GDM1 (cell line): Measurements from ENCODE around the gene HERC4.
"Not testable (repeated sequence)": the region's sequence is repeated elsewhere in the genome, so short reads cannot be mapped to it uniquely, and the experiment has no call there.

Source experiments
- DNase-seq: peaks from one replicate; lab custom pipeline; 2025; lab: John Stamatoyannopoulos, UW

The HERC4 gene

DNA sequence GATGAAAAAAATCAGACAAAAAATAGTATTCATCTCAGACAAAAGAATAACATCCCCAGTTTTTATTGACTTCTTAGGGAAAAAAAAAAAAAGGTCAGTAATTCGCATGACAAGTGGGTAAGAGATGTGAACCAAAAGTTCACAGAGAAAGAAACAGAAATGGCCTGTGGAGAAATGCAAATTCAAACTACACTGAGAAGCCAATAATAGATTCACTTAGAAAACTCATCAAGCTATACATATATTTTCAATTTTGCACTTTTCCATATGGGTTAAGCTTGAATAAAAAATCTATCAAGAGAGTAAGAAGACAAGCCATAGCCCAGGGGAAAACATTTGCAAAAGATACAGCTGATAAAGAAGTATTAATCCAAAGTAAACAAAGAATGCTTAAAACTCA lies 28.0 kb downstream of the HERC4 start:
- no peak for DNase-seq

DNA sequence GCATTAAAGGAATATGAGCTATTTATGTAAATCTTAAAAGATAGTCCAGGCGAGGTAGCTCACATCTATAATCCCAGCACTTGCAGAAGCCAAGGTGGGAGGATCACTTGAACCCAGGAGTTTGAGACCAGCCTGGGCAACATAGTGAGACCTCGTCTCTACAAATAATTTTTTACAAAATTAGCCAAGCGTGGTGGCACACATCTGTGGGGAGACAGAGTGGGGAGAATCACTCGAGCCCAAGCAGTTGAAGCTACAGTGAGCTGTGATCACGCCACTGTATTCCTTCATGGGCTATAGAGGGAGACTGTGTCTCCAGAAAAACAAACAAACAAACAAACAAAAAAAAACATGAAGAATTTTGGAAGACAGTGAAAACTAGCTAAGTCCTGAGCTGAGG lies 28.4 kb downstream of the HERC4 start:
- no peak for DNase-seq

DNA sequence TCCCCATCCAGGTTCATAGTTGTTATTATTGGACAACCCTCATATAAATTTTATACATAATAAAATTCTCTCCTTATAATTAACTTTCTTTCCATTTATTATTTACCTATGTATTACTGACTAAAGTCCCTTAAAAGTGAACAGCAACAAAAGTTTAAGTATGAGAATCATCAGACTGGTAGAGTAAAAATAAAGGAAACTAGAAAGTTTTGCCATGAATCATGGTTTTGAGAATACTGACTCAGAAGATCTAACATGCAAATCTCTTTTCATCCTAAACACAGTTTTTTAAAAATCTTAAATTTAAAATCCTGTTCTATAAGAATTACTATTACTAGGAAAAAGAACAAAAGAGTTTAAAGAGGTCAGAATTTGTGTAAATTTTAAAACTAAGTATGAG lies 32.1 kb downstream of the HERC4 start:
- no peak for DNase-seq

DNA sequence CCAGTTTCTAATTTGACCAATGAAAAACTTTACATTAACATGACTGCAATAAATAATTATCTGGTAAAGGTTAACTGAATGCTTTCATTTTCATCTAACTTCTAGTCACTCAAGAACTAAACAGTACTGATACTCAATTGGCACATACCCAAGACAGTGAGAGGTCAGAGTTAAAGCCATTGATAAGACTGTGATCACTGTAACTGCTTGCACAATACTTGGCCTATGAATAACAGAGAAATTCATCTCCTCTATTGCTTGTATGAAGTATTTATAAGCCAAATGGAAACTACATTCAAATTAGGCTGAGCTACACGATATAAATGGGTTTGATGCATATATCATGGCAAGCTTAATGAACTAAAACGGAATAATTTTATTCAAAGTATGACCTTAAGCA lies 43.0 kb downstream of the HERC4 start:
- DNase-seq: no peak

DNA sequence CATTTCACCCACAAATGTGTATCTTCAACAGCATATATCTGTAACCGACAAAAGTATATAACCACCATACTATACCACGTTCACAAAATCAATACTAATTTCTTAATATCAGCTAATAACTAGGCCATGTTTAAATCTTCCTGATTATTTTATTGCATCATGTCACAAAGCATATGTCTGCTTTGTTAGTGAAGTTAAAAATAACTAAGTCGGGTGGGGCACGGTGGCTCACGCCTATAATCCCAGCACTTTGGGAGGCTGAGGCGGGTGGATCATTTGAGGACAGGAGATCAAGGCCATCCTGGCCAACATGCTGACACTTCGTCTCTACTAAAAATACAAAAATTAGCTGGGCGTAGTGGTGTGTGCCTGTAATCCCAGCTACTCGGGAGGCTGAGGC lies 47.7 kb downstream of the HERC4 start:
- DNase-seq: no peak

DNA sequence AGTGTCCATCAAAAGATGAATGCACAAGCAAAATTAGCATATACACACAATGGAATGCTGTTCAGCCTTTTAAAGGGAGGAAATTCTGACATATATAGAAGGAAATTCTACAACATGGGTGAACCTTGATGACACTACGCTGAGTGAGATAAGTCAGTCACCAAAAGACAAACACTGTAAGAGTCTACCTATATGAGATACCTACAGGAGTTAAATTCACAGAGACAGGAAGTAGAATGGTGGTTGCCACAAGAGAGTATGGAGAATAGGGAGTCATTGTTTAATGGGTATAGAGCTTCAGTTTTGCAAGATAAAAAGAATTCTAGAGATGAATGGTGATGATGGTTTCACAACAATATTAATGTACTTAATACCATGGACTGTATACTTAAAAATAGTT lies 51.8 kb downstream of the HERC4 start:
- no peak for DNase-seq

DNA sequence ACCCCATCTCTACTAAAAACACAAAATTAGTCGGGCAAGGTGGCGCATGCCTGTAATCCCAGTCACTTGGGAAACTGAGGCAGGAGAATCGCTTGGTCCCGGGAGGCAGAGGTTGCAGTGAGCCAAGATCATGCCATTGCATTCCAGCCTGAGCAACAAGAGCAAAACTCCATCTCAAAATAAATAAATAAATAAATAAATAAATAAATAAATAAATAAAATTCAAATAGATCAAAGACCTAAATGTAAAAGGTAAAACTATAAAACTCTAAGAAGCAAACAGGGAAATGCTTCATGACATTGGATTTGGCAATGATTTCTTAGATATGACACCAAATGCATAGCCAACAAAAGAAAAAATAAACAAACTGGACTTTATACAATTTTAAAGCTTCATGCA lies 52.8 kb downstream of the HERC4 start:
- not testable (repeated sequence) for DNase-seq

DNA sequence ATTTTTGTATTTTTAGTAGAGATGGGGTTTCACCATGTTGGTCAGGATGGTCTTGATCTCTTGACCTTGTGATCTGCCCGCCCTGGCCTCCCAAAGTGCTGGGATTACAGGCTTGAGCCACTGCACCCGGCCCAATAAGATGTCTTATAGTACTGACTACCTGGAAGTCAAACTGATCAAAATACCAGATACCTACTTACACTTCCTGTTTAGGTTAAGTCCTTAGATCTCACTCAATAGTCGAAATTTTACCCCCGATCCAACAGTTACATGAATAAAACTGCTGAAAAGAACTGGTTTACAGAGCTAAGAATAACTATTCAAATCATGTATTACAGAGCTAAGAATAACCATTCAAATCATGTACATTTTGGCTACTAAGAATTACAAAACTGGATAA lies 58.6 kb downstream of the HERC4 start:
- not testable (repeated sequence) for DNase-seq

DNA sequence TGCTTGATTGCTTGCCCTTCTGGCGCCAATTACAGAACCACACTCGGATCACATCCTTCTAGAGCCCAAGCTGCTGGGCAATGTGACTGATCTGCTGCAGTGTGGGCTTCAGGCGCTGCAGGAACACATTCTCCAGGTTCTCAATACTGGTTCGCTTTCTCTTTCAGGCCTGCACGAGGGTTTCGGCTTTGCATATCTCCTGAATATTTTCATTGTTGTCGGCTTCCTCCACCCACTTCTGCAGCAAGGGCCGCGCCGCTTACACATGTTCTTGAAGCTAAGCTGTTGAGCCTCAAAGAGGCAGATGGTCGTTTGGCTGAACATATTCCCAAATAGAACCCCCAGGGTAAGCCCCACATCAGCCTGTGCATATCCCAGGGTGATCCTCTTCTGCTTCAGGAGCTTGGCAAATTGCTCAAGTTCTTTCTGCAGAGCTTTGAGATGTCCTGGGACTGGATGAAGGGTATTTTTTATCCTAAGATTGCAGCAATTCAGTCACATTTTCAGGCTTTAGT lies 64.6 kb downstream of the HERC4 start:
- no peak for DNase-seq

DNA sequence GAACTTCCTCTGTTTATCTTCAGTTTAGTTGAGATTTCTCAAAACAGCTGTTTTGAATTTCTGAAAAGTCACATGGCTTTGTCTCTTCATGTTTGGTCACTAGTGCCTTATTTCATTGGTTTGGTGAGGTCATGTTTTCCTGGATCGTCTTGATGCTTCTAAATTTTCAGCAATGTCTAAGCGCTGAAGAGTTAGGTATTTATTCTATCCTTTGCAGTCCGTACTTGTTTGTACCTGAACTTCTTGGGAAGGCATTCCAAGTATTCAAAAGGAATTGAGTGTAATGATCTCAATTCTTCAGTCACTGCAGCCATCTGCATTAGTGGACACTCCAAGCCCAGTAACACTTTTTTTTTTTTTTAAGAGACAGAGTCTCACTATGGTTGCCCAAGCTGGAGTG lies 67.7 kb downstream of the HERC4 start:
- DNase-seq: no peak

DNA sequence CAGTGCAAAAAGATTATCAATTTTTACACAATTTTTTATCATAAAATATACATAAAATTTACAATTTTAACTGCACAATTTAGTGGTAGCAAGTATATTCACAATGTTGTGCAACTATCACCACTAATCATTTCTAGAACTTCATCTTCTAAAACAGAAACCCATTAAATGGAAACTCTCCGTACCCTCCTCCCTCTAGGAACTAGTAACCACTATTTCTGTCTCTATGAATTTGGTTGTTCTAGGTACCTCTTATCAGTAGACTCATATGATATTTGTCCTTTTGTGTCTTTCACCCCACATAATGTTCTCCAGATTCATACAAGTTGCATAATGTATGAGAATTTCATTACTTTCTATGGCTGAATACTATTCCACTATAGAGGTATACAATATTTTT lies 73.5 kb downstream of the HERC4 start:
- no peak for DNase-seq

DNA sequence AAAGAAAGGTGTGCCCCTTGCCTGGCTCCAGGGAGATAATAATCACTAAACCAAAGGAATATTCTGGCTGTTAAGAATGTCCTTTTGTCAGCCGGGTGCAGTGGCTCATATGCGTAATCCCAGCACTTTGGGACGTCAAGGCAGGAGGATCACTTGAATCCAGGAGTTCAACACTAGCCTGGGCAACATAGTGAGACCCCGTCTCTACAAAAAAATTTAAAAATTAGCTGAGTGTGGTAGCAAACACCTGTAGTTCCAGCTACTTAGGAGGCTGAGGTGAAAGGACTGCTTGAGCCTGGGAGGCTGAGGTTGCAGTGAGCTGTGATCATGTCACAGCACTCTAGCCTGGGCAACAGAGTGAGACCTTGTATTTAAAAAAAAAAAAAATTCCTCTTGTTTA lies 74.1 kb downstream of the HERC4 start:
- no peak for DNase-seq

DNA sequence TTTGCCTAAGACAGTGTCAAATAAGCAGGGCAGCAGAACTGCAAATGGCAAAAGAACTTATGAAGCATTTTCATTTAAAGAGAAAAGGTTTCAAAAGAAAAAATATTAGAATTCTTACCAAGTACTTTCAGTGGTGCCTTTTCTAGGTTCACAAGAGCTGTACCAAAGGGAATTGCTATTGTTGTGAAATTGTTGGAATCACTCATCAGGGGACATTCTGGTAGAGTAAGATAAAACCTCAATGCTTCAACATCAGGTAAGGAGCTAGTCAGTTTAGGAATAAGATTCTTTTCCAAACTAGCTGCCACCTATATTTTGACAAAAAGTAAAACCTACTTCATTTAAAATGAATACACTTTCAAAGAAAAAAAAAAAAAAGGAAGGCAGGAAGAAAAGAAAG lies 85.0 kb downstream of the HERC4 start:
- no peak for DNase-seq

DNA sequence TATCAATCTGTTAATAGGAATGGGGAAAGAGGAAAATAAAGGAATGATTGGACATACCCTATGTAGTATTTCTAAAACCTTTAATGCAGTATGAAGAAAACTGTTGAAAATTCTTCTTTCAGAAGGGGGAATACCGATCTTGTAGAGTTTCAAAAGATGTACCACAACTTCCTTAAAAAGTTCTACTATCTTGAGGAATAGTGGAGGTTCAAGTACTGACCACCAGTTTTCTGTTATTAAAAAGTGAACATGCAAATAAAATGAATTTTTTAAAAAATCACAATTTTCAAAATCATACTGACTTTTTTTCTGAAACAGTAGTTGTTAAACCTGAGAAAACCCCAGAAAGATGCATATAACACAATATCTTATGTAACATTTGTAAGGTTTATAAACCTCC lies 86.5 kb downstream of the HERC4 start:
- no peak for DNase-seq

DNA sequence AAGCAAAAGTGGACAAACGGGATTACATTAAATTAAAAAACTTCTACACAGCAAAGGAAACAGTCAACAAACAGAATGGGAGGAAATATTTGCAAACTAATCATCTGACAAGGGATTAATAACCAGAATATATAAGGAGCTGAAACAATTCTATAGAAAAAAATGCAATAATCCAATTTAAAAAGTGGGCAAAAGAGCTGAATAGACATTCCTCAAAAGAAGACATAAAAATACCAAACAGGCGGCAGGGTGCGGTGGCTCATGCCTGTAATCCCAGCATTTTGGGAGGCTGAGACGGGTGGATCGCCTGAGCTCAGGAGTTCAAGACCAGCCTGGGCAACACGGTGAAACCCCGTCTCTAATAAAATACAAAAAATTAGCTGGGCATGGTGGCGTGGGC lies 92.5 kb downstream of the HERC4 start:
- DNase-seq: not testable (repeated sequence)

DNA sequence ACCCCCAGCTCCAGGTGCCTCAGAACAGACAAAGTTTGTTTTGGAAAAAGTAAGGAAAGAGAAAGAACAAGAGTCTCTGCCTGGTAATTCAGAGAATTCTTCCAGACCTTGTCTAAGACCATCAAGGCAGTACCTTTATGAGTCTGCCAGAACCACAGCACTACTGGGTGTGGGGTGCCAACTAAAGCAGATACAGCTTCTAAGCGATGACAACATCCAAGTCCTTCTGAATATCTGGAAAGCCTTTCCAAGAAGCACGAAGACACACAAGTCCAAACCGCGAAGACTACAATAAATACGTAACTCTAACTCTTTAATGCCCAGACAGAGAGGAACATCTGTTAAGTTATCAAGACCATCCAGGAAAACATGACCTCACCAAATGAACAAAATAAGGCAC lies 96.3 kb downstream of the HERC4 start:
- DNase-seq: no peak

DNA sequence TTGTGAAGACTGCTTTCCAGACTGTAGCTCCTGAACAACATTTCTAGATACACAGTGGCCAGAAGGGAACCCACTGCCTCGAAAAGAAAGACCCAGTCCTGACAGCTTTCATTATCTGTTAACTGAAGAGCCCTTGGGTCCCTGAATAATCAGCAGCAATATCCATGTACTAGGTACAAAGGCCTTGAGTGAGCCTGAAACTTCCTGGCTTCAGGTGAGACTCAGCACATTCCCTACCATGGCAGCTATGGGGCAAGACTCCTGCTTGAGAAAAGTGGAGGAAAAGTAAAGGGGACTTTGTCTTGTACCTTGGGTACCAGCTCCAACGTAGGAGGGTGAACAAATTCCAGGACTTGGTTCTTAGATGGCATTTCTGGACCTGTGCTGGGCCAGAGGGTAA lies 97.8 kb downstream of the HERC4 start:
- DNase-seq: no peak

DNA sequence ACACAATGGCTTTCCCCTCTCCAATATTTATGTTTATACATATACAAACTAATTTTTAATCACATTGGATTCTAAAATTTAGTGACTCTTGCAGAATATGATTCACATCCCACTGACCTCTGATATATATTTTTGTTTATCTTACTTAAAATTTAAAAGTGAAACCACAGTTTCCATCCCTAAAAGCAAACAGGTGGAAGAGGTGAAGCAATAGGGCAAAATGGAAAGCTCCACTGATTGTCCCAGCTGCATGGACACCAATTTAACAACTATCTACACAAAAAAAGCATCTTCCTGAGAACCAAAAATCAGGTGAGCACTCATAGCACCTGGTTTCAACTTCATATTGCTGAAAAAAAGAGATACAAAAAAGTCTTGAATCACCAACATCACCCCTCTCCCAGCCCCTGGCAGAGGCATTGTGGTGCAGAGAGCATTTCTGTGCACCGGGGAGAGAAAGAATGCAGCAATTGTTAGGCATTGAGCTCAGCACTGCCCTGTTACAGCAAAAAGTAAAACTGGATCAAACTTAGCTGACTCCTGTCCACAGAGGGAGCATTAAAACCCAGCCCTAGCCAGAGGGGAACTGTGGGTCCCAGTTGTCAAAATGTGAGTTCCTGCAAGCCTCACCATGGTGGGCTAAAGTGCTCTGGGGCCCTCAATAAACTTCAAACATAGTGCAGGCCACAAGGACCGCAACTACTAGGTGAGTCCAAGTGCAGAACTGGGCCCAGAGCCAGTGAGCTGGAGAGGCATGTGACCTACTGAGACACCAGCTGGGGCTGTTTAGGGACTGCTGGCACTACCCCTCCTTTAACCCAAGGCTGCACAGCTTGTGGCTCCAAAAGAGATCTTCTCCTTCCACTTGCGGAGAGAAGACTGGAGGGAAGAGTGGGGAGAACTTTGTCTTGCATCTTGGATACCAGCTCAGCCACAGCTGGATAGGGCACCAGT lies 98.5 kb downstream of the HERC4 start:
- no peak for DNase-seq

DNA sequence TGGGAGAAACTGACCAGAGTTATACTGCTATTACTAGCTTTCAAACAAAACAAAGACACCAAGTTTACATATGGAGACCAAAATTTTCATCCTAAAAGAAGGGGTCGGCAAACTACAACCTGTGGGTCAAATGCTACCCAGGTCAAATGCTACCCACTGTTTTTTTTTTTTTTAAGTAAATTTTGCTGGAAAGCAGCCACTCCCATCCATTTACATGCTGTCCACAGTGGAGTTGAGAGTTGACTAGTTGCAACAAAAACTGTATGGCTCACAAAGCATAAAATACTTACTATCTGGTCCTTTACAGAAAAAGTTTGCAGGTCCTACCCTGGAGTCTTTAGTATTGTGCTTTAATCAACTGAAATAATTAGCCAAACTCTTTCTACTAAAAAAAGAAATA lies 99.2 kb downstream of the HERC4 start:
- DNase-seq: no peak

DNA sequence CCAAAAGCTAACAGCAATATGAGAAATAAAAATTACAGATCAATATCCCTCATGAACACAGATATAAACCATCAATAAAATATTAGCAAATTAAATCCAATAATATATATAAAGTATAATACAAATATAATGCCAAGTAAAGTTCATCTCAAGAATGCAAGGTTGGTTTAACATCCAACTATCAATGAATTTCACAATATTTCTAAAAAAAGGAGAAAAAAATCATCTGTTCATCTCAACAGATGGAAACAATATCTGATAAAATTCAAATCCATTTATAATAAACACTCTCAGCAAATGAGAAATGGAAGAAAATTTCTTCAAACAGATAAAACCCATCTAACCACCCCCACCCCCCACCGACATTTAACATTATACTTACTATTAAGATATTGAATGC lies 103.8 kb downstream of the HERC4 start:
- DNase-seq: no peak

DNA sequence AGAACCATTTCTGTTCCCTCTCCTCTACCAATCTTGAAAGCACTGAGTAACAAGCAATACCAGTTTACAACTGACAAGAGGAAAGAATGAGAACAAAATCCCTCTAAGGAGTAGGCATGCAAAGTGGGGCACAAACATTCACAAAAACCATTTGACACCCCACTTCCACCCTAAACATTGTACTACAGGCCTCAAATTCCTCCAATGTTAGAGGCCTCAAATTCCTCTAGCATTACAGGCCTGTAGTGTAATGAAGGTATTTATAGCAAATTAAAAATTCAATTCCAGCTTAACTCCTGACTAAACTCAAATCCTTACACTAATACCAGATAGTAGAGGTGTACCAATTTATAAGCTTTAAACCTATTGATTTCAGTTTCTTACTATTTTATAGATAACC lies 105.2 kb downstream of the HERC4 start:
- no peak for DNase-seq

DNA sequence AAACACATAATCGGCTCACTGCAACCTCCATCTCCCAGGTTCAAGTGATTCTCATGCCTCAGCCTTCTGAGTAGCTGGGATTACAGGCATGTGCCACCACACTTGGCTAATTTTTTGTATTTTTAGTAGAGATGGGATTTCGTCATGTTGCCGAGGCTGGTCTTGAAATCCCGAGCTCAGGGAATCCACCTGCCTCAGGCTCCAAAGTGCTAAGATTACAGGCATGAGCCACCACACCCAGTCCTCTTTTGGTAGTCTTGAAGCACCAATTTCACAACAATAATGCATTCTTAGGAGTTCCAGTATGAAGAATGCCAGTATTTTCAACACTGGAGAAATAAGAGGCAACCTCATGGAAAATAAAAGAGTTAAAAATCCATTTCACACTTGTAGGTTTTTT lies 109.0 kb downstream of the HERC4 start:
- DNase-seq: not testable (repeated sequence)

DNA sequence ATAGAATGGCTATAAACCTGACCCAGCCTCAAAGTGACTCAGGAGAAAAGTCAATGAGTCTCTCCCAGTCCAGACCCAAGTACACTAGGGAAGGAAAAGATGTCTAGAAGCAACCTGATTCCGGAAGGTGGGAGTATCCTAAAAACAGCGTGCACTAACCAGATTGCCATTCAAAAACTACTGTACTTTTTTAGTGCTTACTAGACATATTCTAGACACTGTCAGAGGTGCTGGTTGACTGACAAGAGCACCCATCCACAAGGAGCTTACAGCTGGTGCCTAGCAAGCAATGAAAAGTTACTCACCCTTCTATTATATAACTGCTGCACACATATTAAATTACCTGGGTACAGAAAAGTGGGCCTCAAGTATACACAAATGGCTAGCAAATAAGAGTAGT lies 109.6 kb downstream of the HERC4 start:
- DNase-seq: no peak
